CD4-positive, alpha-beta T cell (primary cell): ENCODE measurements around the gene FRMD5. TPM values are rescaled to one million over a fixed set of nuclear protein-coding genes. Genes with fewer than 3 reads are reported as not detected.

Experiments used
- ATAC-seq: fragments of 200-7000 bp; cut with Tn5 transposase; one replicate; pipeline ENCODE4 v1.10.0; 2022; ENCODE audit warnings: mild to moderate bottlenecking; ENCODE audit not compliant: poor library complexity
- CTCF ChIA-PET: fragments of 350-600 bp; sonication (Branson Sonifier 250); formaldehyde crosslinking; loops from one replicate; lab custom pipeline; 2021; ENCODE audit warnings: antibody characterized with exemption, inconsistent platforms; lab: Charles Lee
- POLR2A ChIA-PET: fragments of 350-600 bp; sonication (Branson Sonifier 250); formaldehyde crosslinking; loops from one replicate; lab custom pipeline; 2021; ENCODE audit warnings: antibody characterized with exemption, inconsistent platforms; lab: Charles Lee
- DNase-seq, 14 experiments: peaks; one replicate each; pipeline ENCODE4 v3.0.0-alpha.2; 2013 to 2020; ENCODE audit warnings: mixed read lengths in 2 of 14
- H3K27ac ChIP-seq, 2 donors: one replicate each; pipeline versions ENCODE4 v1.5.1 to v1.7.0; 2013; ENCODE audit warnings: low read length in 2 of 2, low read depth in 1 of 2, mild to moderate bottlenecking in 1 of 2
- H3K27me3 ChIP-seq, 2 experiments: 1 replicate in 1 of 2; 2 replicates in 1 of 2; pipeline versions ENCODE4 v1.6.1 to v1.7.0; 2013; ENCODE audit warnings: low read length in 2 of 2, control low read depth in 1 of 2, mild to moderate bottlenecking in 1 of 2, moderate library complexity in 1 of 2; ENCODE audit not compliant: insufficient read depth in 2 of 2, control insufficient read depth in 1 of 2
- H3K36me3 ChIP-seq: one replicate; pipeline ENCODE4 v1.6.1; 2013; ENCODE audit warnings: low read length, control low read depth; ENCODE audit not compliant: insufficient read depth
- H3K4me1 ChIP-seq: one replicate; pipeline ENCODE4 v1.6.1; 2013; ENCODE audit warnings: low read length, control low read depth; ENCODE audit not compliant: insufficient read depth
- H3K4me3 ChIP-seq: one replicate; pipeline ENCODE4 v1.5.1; 2013; ENCODE audit warnings: mild to moderate bottlenecking, low read length, moderate library complexity
- H3K9me3 ChIP-seq, 2 experiments: 1 replicate in 1 of 2; 2 replicates in 1 of 2; pipeline versions ENCODE4 v1.6.1 to v1.7.0; 2013; ENCODE audit warnings: low read length in 2 of 2, mild to moderate bottlenecking in 2 of 2, control low read depth in 1 of 2, moderate library complexity in 1 of 2; ENCODE audit not compliant: control insufficient read depth in 1 of 2, insufficient read depth in 1 of 2
- H3K27ac Mint-ChIP-seq: one replicate; pipeline ENCODE4 v1.8.0; 2020; ENCODE audit warnings: mixed read lengths
- H3K27me3 Mint-ChIP-seq: one replicate; pipeline ENCODE4 v1.8.0; 2021; ENCODE audit warnings: mixed read lengths
- H3K36me3 Mint-ChIP-seq: one replicate; pipeline ENCODE4 v1.8.0; 2021; ENCODE audit warnings: low read depth, mixed read lengths
- H3K4me1 Mint-ChIP-seq: one replicate; pipeline ENCODE4 v1.8.0; 2021; ENCODE audit warnings: low read depth, mixed read lengths
- H3K4me3 Mint-ChIP-seq: one replicate; pipeline ENCODE4 v1.8.0; 2020; ENCODE audit warnings: mild to moderate bottlenecking, mixed read lengths
- H3K9me3 Mint-ChIP-seq: one replicate; pipeline ENCODE4 v1.8.0; 2020; ENCODE audit warnings: mixed read lengths
- intact Hi-C, 2 experiments: fragments of 100-400 bp; cut with DNase I in 1 of 2; cut with micrococcal nuclease in 1 of 2; formaldehyde crosslinking; loops; one replicate each; pipeline versions ENCODE4 v1.15.1 to v1.9.0; 2023 to 2025; cut with DNase I, micrococcal nuclease
- total RNA-seq, 174 experiments: library from RNA in 2 of 174; stranded (reverse) in 2 of 174; gene quantifications; one replicate each; pipeline ENCODE4 v1.2.3 and lab custom pipeline; 2021 to 2026
- TF ChIP-seq, protein P1 (sequence below): fragments of 200-600 bp; IDR thresholded peaks from one replicate; pipeline ENCODE4 v1.8.0; 2022; ENCODE audit warnings: antibody characterized with exemption, mild to moderate bottlenecking

The FRMD5 gene
- total RNA-seq, 2 experiments from 2014 or later = not detected

GRCh38 chr15:44075535-44075934 lies 119.5 kb downstream of the FRMD5 start:
- Mint-ChIP-seq H3K9me3 (no peaks in the 10 kb centered on the region), H3K4me1 (no peaks in the 10 kb centered on the region), H3K36me3 (no peaks in the 10 kb centered on the region), H3K4me3 (no peak overlapping the region), H3K27ac (no peak overlapping the region), H3K27me3 (peaks cover 26% of the 10 kb centered on the region)
- TF ChIP-seq, protein P1, sequence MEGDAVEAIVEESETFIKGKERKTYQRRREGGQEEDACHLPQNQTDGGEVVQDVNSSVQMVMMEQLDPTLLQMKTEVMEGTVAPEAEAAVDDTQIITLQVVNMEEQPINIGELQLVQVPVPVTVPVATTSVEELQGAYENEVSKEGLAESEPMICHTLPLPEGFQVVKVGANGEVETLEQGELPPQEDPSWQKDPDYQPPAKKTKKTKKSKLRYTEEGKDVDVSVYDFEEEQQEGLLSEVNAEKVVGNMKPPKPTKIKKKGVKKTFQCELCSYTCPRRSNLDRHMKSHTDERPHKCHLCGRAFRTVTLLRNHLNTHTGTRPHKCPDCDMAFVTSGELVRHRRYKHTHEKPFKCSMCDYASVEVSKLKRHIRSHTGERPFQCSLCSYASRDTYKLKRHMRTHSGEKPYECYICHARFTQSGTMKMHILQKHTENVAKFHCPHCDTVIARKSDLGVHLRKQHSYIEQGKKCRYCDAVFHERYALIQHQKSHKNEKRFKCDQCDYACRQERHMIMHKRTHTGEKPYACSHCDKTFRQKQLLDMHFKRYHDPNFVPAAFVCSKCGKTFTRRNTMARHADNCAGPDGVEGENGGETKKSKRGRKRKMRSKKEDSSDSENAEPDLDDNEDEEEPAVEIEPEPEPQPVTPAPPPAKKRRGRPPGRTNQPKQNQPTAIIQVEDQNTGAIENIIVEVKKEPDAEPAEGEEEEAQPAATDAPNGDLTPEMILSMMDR = no peak
- H3K9me3 ChIP-seq = no peaks in the 10 kb centered on the region
- DNase-seq = no peak
- intact Hi-C loops = no loop called here
- no peaks in the 10 kb centered on the region for H3K36me3 ChIP-seq
- ChIA-PET POLR2A (no interaction called here), CTCF (no interaction called here)
- ATAC-seq = no peak
- H3K27me3 ChIP-seq = peaks cover 0 to 12% of the 10 kb centered on the region in 2 experiments
- H3K4me1 ChIP-seq = no peaks in the 10 kb centered on the region
- no peak overlapping the region for H3K4me3 ChIP-seq
- H3K27ac ChIP-seq = no peak overlapping the region

- H3K27me3 Mint-ChIP-seq = peaks cover 16% of the 10 kb centered on the region
- TF ChIP-seq, protein P1 = no peak
- H3K4me3 Mint-ChIP-seq = no peak overlapping the region
- POLR2A ChIA-PET = no interaction called here
- Histone ChIP-seq H3K27me3 (peaks cover 0 to under 1% of the 10 kb centered on the region in 2 experiments), H3K27ac (no peak overlapping the region), H3K36me3 (no peaks in the 10 kb centered on the region), H3K4me1 (no peaks in the 10 kb centered on the region), H3K9me3 (no peaks in the 10 kb centered on the region), H3K4me3 (no peak overlapping the region)
- no peaks in the 10 kb centered on the region for H3K36me3 Mint-ChIP-seq
- intact Hi-C loops = loop anchor here in 1 of 2 experiments (10.0 kb wide), 1 partner anchor 165 kb away; no protein-coding TSS in a partner anchor
- DNase-seq (no peak), ATAC-seq (no peak)
- no peak overlapping the region for H3K27ac Mint-ChIP-seq
- H3K9me3 Mint-ChIP-seq = no peaks in the 10 kb centered on the region
- CTCF ChIA-PET = no interaction called here
- no peaks in the 10 kb centered on the region for H3K4me1 Mint-ChIP-seq
Observed at GRCh38 chr15:44069489-44069888, 125.6 kb downstream of the FRMD5 start.

DNA sequence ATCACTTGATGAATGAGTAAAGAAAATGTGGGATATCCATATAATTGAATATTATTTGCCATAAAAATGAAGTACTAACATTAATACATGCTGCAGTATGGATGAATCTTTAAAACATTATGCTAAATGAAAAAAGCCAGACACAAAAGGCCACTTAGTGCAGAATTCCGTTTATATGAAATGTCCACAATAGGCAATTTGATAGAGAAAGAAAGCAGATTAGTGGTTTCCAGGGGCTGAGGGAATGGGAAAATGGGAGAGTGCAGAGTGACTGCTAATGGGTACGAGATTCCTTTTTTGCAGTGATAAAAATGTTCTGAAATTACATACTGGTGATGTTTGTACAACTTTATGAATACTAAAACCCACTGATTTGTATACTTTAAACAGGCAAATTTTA lies 126.7 kb downstream of the FRMD5 start:
- TF ChIP-seq, protein P1 = no peak
- CTCF ChIA-PET = no interaction called here
- intact Hi-C loops = loop anchor here in 1 of 2 experiments (10.0 kb wide), 1 partner anchor 164 kb away; no protein-coding TSS in a partner anchor
- POLR2A ChIA-PET = no interaction called here
- no peaks in the 10 kb centered on the region for H3K36me3 Mint-ChIP-seq
- no peaks in the 10 kb centered on the region for H3K4me1 Mint-ChIP-seq
- H3K9me3 Mint-ChIP-seq = no peaks in the 10 kb centered on the region
- Histone ChIP-seq H3K36me3 (no peaks in the 10 kb centered on the region), H3K4me3 (no peak overlapping the region), H3K27me3 (no peaks in the 10 kb centered on the region), H3K4me1 (no peaks in the 10 kb centered on the region), H3K9me3 (no peaks in the 10 kb centered on the region), H3K27ac (no peak overlapping the region)
- no peak overlapping the region for H3K4me3 Mint-ChIP-seq
- no peak for ATAC-seq
- H3K27ac Mint-ChIP-seq = no peak overlapping the region
- H3K27me3 Mint-ChIP-seq = peaks cover 21% of the 10 kb centered on the region
- no peak for DNase-seq
